Measurements from ENCODE around the gene LRIT1.

LRIT1 gene

DNA sequence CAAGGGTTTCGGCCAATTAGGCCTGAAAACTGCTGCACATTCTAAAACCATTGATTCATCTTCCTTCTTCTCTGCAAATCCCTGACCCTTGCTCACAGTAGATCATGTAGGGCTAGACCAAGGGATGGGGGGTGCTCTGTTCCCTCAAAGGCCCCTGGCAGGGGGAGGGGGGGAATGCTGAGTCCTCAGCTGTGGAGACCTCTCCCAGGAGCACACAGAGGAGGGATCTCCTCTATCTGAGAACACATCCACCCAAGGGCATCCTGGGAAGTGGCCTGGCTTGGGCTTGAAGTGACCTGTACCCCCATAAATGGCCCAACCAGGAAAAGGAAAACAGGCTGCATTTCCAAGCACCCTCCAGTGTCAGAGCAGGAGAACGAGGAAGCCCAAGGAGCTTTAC is 48.0 kb downstream of the LRIT1 start:
- in situ Hi-C loops (cut with HindIII; ENCODE audit: low sequenced_read_pairs) = no loop called here
- DNase-seq (ENCODE audit: low read depth) = no peak
- H3K4me3 ChIP-seq (ENCODE audit: low read depth, low read length) = no peak overlapping the region
- TF ChIP-seq, protein P1, sequence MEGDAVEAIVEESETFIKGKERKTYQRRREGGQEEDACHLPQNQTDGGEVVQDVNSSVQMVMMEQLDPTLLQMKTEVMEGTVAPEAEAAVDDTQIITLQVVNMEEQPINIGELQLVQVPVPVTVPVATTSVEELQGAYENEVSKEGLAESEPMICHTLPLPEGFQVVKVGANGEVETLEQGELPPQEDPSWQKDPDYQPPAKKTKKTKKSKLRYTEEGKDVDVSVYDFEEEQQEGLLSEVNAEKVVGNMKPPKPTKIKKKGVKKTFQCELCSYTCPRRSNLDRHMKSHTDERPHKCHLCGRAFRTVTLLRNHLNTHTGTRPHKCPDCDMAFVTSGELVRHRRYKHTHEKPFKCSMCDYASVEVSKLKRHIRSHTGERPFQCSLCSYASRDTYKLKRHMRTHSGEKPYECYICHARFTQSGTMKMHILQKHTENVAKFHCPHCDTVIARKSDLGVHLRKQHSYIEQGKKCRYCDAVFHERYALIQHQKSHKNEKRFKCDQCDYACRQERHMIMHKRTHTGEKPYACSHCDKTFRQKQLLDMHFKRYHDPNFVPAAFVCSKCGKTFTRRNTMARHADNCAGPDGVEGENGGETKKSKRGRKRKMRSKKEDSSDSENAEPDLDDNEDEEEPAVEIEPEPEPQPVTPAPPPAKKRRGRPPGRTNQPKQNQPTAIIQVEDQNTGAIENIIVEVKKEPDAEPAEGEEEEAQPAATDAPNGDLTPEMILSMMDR (IDR thresholded peaks at IDR 0.05; ENCODE audit: low read depth, low read length, missing control alignments) = no peak

DNA sequence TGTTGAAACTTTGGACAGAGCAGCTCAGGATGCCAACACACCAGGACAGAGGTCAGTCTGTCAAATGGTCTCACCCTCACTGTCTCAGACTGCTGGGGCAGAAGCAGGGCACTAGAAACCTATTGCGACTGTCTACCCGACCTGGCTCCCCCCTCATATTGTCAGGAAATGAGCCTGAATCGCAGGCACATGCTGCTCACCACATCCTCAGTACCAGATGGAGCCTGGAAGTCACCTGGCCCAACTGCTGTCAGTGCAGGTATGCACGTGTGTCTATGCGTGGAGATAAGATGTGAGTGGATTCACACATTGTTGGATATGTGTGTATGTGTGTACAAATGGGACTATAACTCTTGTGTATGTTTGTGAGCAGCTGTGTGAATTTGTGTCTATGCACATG is 50.2 kb downstream of the LRIT1 start:
- DNase-seq (ENCODE audit: low read depth) = no peak
- no peak overlapping the region for H3K4me3 ChIP-seq (ENCODE audit: low read depth, low read length)
- TF ChIP-seq, protein P1 (IDR thresholded peaks at IDR 0.05; ENCODE audit: low read depth, low read length, missing control alignments) = no peak
- in situ Hi-C loops (cut with HindIII; ENCODE audit: low sequenced_read_pairs) = no loop called here

DNA sequence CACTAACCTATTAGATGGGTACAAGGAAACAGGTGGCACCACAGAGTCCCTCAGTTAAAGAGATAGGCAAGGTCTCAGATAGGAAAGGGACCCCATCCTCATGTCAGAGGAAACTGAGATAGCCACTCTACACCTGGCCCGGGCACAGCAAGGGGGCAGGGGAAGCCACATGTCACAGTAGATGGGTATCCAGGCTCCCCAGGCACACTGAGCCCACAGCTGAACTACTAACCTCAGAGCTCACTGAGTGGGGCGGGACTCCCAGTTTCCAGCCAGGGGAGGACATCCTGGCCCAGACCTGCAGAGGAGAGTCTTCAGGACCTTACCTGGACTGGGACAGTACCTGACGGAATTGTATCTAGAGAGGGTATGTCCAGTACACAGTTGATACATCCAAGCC is 50.7 kb downstream of the LRIT1 start:
- no peak for DNase-seq (ENCODE audit: low read depth)
- TF ChIP-seq, protein P1 (IDR thresholded peaks at IDR 0.05; ENCODE audit: low read depth, low read length, missing control alignments) = no peak
- in situ Hi-C loops (cut with HindIII; ENCODE audit: low sequenced_read_pairs) = no loop called here
- H3K4me3 ChIP-seq (ENCODE audit: low read depth, low read length) = no peak overlapping the region

DNA sequence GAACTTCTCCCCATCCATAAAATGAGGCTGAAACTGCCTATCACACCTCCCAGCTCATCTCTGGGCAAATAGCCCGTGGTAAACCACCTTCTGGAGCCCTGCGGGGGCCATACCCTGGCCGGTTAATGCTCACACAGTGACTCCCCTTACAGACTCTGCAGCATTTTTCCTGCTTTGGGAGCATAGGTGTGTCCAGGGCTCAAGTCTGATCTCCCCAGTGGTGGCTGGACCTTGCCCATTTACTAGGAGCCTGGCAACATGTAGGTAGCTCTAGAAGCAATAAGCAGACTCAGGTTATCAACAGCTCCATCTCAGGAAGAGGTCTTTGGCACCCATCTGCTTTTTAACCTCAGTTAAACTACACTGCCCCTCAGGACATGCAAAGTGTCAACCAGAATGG is 52.5 kb downstream of the LRIT1 start:
- DNase-seq (ENCODE audit: low read depth) = no peak
- in situ Hi-C loops (cut with HindIII; ENCODE audit: low sequenced_read_pairs) = no loop called here
- TF ChIP-seq, protein P1 (IDR thresholded peaks at IDR 0.05; ENCODE audit: low read depth, low read length, missing control alignments) = no peak
- no peak overlapping the region for H3K4me3 ChIP-seq (ENCODE audit: low read depth, low read length)

DNA sequence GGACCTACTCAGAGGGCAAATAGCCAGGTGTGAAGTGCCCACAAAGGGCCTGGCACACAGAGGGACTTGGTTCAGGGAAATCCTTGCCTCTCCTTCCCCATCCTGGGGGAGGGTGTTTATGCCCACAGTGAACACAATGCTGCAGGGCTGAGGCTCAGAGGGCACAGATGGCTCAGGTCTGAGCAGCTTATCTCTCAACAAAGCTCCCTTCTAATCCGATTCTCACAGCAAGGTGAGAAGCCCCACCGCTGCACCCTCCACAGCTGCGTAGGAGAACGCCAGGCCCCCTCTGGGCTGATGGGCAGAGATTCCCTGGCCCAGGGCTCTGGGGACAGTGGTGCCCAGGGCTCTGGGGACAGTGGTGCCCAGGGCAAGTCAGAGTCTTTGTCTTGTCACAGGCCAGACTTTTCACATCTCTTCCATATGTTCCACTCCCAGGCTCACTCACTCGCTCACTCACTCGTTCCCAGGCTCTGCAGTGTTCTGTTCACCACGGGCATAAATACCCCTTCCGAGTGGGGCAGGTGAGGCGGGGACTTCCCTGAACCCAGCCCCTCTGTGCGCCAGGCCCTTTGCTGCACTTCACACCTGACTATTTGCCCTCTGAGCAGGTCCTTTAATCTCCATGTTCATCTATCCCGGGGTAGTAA is 55.7 kb downstream of the LRIT1 start:
- in situ Hi-C loops (cut with HindIII; ENCODE audit: low sequenced_read_pairs) = no loop called here
- no peak overlapping the region for H3K4me3 ChIP-seq (ENCODE audit: low read depth, low read length)
- DNase-seq (ENCODE audit: low read depth) = no peak
- TF ChIP-seq, protein P1 (IDR thresholded peaks at IDR 0.05; ENCODE audit: low read depth, low read length, missing control alignments) = no peak

DNA sequence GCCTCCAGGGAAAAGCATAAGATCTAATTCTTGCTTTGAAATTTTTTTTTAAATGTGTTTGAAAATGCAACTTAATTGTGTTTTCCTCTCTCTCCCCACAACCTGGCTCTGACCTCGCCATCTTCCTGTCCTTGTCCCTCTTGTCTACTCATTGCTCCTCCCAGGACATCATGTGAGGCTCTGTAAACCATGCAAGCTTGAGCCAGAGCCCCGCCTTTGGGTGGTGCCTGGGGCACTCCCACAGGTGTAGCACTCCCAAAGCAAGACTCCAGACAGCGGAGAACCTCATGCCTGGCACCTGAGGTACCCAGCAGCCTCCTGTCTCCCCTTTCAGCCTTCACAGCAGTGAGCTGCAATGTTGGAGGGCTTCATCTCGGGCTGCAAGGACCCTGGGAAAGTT is 56.8 kb downstream of the LRIT1 start:
- H3K4me3 ChIP-seq (ENCODE audit: low read depth, low read length) = no peak overlapping the region
- TF ChIP-seq, protein P1 (IDR thresholded peaks at IDR 0.05; ENCODE audit: low read depth, low read length, missing control alignments) = no peak
- DNase-seq (ENCODE audit: low read depth) = no peak
- in situ Hi-C loops (cut with HindIII; ENCODE audit: low sequenced_read_pairs) = no loop called here
